ENCODE data around the gene SLC46A3.
"Not testable (repeated sequence)": the region's sequence is repeated elsewhere in the genome, so short reads cannot be mapped to it uniquely, and the experiment has no call there.

SLC46A3 gene

GRCh38 chr13:28744091-28744536 is 25.3 kb upstream of the SLC46A3 start:
- ChIA-PET CTCF (interaction anchor here (0.9 kb wide), 1 partner anchor 10 kb away, joined by 3 read pairs; no protein-coding TSS in a partner anchor), POLR2A (no interaction called here)
- no peak for TF ChIP-seq CTCF (IDR thresholded peaks at IDR 0.05; ENCODE audit: insufficient read depth, low read length, missing control alignments)
- DNase-seq (ENCODE audit: low read depth, low spot score) = no peak
- no peak overlapping the region for H3K4me3 ChIP-seq (ENCODE audit: low read depth, low read length)

GRCh38 chr13:28743499-28744083 is 24.8 kb upstream of the SLC46A3 start:
- ChIA-PET POLR2A (no interaction called here), CTCF (interaction anchor here (0.6 to 0.9 kb wide), 2 partner anchors 9 to 12 kb away, joined by 3 read pairs; no protein-coding TSS in a partner anchor)
- no peak for DNase-seq (ENCODE audit: low read depth, low spot score)
- TF ChIP-seq CTCF (IDR thresholded peaks at IDR 0.05; ENCODE audit: insufficient read depth, low read length, missing control alignments) = no peak
- no peak overlapping the region for H3K4me3 ChIP-seq (ENCODE audit: low read depth, low read length)

- ChIA-PET POLR2A (no interaction called here), CTCF (interaction anchor here (0.6 to 0.9 kb wide), 2 partner anchors 9 to 13 kb away, joined by 3 read pairs; no protein-coding TSS in a partner anchor)
- no peak for DNase-seq (ENCODE audit: low read depth, low spot score)
- TF ChIP-seq CTCF (IDR thresholded peaks at IDR 0.05; ENCODE audit: insufficient read depth, low read length, missing control alignments) = no peak
- H3K4me3 ChIP-seq (ENCODE audit: low read depth, low read length) = no peak overlapping the region
Observed at GRCh38 chr13:28743020-28743419, 24.2 kb upstream of the SLC46A3 start.

- CTCF ChIA-PET = interaction anchor here (1.5 kb wide), 1 partner anchor 8 kb away, joined by 5 read pairs; no protein-coding TSS in a partner anchor
- H3K4me3 ChIP-seq (ENCODE audit: low read depth, low read length); DNase-seq (ENCODE audit: low read depth, low spot score); POLR2A ChIA-PET: not testable (repeated sequence)
Observed at GRCh38 chr13:28742445-28742844, 23.7 kb upstream of the SLC46A3 start.

- H3K4me3 ChIP-seq (ENCODE audit: low read depth, low read length) = no peak overlapping the region
- TF ChIP-seq CTCF (IDR thresholded peaks at IDR 0.05; ENCODE audit: insufficient read depth, low read length, missing control alignments) = no peak
- CTCF ChIA-PET = interaction anchor here (1.5 kb wide), 1 partner anchor 10 kb away, joined by 5 read pairs; no protein-coding TSS in a partner anchor
- DNase-seq (ENCODE audit: low read depth, low spot score) = no peak
- POLR2A ChIA-PET = no interaction called here
Observed at GRCh38 chr13:28741084-28741491, 22.3 kb upstream of the SLC46A3 start.

GRCh38 chr13:28739376-28739775 is 20.6 kb upstream of the SLC46A3 start:
- DNase-seq (ENCODE audit: low read depth, low spot score) = no peak
- TF ChIP-seq CTCF (IDR thresholded peaks at IDR 0.05; ENCODE audit: insufficient read depth, low read length, missing control alignments) = no peak
- CTCF ChIA-PET = no interaction called here
- POLR2A ChIA-PET = no interaction called here
- H3K4me3 ChIP-seq (ENCODE audit: low read depth, low read length) = no peak overlapping the region
